AML-193 (cell line): ENCODE data around the gene PGGT1B.
"Not testable (repeated sequence)": the region's sequence is repeated elsewhere in the genome, so short reads cannot be mapped to it uniquely, and the experiment has no call there.

Experiments used
- DNase-seq, 2 experiments: peaks; one replicate each; lab custom pipeline; 2025; lab: John Stamatoyannopoulos, UW

The PGGT1B gene

DNA sequence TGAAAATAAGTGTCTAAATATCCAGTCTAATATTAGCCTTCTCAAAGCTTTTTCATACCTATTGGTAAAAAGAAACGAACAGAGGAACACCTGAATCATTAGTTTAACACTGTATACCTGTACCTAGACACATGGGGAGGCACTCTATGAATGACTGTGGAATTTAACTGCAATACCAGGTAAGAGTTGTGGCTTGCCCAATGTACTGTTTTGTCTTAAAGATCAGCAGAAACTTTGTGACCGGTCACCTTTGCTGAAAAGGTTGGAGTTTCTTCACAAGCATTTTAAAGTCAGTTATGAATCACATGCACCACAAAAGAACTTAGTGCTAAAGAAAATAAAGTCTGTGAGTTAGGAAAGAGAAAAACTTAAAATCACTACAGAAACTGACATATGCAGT, 2.4 kb downstream of the PGGT1B start:
- no peak for DNase-seq

DNA sequence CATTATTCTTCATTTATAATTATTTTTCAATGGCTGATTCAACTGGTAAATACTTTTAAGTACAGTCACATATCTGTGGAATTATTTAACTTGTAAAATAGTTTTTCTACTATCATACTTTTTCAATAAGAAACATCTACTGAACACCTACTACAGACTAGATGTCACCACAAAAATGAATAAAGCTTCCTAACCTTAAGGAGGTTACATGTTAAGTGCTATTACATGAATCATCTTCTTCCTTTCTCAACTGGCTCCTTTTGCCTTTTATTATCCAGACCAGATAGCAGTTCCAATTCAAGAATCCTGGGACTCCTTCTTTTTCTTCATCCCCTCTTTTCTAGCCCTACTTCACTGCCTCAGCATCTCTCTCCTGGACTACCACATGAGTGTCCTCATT, 4.7 kb downstream of the PGGT1B start:
- DNase-seq: no peak

DNA sequence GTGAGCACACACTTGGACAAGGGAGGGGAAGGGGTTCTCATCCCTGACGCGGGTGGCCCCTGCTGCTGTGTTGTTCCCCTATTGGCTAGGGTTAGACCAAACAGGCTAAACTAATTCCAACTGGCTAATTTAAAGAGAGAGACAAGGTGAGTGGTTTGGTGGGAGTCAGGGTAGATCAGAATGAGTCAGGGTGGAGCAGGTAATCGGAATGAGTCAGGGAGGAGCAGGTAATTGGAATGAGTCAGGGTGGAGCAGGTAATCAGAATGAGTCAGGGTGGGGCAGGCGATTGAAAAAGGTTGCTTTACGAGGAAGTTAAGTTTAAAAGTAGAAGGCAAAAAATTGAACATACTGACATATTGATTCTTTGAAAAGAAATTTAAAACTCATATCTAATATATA, 13.3 kb downstream of the PGGT1B start:
- DNase-seq: not testable (repeated sequence)

DNA sequence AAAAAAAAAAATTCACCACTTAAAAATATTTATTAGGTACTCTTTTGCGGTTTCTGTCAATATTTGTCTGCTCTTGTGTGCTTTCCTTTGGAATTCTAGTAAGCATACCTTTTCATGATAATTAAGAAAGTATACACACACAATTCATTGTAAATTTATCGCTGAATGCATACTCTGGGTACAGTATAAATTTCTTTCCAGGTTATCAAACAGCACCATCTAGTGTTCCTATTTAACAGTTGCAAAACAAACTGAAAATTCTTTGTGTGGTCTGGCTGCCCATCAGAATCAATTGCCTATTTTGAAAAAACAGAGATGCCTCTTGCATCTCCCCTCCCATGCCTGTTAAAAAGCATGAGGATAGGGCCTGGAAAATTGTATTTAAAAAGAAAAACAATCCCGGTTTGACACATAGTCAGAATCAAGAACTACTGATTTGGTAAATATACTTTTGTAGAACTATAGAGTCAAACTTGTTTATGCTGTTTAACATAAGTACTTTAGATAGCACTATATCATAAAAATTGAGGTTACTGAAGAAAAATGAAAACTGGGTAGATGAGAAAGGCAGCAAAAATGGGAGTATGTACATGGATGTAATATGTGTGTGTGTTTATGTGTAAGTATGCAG, 16.2 kb downstream of the PGGT1B start:
- DNase-seq: peak; percentile 58 to 60

DNA sequence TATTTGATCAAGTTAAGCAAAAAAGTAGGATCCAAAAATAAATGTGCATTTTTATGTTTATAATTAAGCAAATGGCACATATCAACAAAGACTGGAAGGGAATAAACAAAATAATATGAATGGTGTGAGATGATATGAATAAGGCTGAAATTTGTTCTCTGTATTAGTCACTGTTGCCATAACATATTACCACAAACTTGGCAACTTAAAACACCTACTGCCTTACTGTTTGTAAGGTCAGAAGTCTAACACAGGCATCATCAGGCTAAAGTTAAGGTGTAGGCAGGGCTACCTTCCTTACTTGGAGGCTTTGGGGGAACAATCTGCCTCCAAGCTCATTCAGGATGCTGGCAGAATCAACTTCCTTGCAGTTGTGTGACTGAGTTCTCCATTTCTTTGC, 19.3 kb downstream of the PGGT1B start:
- no peak for DNase-seq

DNA sequence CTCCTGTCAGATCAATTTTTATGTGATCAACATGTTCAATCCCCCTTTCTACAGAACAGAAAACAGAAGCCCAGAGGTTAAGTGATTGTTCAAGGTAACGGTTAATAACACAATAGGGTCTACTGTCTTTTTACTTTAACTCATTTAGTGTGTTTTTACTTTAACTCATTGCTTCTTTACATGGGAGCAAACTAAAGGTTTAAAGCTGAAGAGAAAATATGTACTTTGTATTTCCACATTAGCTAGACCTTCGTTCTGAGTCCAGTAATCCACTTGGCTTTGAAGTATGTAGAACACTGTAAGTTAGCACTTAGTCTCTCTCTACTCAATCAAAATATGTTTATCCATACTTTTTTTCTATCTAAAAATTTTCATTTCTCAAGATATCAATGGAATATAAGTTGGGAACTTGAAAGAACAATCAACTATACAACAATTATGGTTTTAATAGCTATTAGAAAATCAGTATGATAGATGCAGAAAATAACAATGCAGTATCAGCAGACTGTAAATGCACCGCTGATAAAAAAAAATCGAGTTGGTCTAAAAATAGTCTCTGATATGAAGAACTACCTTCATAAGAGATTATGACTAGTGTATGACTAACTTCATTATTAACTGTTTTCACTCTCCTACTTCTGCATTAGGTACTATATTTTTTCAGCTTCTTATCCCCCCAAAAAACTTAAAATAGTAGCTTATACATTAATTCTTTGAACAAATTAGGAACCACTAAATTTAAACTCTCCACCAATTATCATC, 20.6 kb downstream of the PGGT1B start:
- no peak for DNase-seq

DNA sequence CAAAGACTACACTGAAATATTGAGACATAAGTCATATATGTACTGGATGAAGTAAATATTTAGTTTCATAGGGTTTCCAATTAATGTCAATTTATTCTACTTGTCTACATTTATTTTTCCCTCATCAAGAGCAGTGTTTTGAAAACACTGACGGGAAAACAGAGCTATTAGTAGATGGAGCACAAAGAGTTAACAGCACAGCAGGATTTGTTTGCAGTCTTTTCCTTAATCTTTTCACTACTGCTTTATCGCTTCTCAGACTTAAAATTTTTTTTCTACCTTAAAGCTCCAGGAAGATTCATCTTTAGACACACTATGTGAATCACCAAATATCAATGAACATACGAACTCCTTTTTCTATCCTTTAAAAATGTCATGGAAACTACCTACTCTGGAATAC, 25.6 kb downstream of the PGGT1B start:
- no peak for DNase-seq

DNA sequence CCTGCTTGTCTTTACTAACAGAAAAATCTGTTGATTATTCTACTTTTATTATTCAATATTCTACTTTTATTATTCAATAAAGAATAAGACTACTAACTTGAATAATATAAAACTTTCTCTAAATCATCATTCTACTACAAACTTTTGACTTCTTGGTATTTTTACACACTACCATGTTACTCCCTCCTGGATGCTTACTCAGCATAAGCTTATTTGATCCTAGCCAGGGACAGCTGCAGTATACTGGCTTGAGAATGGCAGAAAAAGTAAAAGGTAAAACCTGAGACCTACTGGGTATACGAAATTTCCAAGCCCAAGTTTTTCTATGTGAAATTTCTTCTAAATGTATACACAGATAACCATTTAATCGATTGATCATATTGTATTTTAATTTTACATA, 26.1 kb downstream of the PGGT1B start:
- DNase-seq: no peak

DNA sequence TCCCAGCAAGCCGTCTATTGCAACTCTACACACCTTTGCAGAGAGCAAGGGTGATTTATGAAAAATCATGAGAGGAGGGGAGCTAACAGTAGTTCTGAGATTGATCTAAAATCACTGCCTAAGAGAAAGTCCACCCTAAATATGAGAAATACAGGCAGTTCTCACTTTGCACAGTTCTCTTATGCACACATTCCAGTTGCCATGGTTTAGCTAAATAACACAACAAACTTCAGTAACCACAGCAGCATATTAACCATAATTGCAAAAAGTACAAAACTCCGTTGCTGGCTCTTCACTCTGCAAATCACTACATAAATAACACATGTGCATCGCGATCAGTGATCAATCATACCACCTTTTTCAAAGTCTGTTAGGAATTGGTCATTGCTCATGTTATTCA, 31.1 kb downstream of the PGGT1B start:
- no peak for DNase-seq

DNA sequence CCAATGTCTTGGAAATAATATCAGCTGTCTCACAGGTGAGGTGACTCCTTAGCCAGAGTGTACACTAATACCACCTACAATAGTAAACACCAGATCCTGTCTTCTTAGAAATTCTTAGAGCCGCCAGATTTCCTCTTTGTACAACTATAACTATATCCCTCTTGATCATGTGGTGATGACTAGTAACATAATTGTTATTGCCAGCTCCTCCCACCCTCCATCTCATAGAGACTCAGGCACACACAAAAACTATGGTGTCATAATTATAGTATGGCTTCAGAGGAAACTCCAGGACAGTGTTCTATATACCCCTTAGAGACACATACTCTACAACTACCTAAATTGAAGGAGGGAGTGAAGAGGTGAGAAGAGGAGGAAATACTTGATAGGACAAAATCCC, 33.1 kb downstream of the PGGT1B start:
- DNase-seq: no peak

DNA sequence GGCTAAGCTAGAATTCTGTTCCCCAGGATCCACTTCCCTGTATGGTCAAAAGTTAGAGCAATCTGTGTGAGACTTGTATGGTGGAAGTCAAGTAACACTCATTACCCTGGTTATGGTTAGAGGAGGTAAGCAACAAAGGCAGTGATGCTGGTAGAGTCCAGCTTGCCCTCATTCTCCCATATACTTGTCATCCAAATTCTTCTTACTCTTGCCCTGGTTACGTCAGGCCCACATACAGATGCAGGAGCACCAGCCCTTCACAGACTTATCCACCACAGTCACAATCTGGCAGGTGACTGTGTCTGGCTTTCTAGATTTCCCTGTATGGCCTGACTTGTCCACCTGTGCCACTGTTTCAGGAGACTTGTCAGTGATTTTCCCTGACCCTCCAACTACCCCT, 35.4 kb downstream of the PGGT1B start:
- no peak for DNase-seq

DNA sequence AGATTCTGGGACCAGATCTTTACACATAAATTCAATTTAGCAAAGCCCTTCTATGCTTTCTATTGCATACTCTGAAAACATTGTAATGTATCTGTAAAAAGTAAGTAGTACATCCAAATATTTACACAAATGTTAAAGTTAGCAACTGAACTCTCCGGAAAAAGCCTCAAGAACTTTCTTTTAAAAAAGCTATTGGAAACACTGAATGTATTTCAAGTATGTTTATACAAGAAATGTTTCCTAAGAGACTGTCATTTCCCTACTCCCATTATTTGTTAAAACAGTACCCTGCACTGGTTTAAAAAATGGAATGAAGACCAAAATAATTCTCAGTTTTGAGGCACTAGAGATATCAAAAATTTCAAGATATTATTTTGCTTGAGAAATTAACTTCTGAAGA, 48.1 kb downstream of the PGGT1B start:
- no peak for DNase-seq

DNA sequence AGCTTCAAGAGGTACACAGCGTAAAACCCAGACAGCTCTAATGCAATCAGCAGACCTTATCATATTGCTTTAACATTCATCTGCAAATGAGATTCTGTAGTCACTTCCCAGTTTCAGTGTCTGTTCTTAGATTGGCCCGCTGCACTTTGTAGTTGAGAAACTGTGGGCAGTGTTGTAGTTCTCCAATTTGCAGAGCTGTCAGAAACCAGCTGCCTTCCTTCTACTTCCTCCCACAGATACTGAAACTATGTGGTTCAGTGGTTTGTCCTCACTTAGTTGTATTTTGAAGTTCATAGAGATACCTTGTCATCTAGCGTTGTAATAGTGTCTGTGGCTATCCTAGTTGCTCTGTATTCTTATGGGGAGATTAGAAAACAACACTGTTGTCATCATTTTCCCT, 53.4 kb downstream of the PGGT1B start:
- DNase-seq: peak; percentile 96 to 97

DNA sequence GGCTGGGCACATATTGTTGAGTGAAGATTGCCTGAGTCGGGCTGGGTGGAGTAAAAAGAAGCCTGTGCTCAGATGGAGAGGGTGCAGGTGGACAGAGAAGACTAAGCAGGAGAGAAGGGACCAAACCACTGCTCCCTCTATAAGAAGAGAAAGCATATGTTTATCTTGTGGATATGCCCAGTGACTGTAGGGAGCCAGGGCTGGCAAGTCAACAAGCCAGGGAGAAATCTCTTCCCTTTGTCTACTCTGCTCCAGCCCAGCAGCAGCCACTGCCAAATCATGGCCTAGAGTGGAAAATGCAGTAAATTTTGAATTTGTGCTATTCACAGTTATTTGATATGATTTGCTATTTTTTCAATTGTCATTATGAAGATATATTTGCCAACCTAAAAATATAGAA, 59.7 kb downstream of the PGGT1B start:
- no peak for DNase-seq

DNA sequence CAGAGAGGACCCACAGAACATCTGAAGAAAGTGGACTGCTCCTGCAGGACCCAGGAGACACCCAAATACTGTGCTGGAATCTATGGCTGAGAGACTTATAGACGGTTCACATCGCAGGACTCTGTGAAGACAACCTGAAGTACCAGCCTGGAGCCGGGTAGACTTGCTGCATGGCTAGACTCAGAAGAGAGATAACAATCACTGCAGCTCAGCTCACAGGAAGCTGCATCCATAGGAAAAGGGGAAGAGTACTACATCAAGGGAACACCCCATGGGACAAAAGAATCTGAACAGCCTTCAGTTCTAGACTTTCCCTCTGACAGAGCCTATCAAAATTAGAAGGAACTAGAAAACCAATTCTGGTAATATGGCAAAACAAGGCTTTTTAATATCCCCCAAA, 66.5 kb downstream of the PGGT1B start:
- DNase-seq: no peak

DNA sequence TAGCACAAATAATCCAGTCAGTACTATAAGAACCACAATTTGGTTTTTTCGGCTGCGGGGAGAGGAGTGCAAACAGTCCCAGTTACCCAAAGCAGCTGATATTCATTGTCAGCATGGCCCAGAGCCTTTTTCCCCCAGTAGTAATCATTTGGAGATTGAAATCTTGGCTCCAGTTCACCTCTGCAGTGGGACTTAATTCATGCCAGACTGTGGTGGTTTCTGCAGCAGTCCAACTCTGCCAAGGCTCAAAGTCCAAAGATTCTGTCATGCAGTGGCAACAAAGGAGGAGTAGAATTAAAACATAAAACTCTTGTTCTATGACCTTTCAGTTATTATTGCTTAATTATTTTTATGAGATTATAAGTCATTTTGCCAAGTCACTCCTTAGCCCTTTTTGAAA, 68.0 kb downstream of the PGGT1B start:
- DNase-seq: no peak

DNA sequence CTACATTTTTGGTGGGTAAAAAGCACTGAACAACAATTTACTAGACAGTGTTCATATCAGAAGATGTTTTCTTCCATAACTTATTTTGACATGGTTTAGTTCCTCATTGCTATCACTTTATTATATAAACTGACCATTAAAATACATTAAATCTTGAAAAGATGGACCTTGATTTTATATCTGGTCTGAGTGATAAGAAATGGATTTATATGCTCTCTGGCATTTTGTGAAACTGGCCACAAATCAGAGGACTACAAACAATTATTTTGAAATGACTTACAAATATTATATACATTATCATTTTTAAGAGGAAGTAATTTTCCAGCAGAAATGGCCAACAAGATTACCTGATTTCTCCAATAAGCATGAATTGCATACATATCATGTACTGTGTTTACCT, 69.4 kb downstream of the PGGT1B start:
- no peak for DNase-seq

DNA sequence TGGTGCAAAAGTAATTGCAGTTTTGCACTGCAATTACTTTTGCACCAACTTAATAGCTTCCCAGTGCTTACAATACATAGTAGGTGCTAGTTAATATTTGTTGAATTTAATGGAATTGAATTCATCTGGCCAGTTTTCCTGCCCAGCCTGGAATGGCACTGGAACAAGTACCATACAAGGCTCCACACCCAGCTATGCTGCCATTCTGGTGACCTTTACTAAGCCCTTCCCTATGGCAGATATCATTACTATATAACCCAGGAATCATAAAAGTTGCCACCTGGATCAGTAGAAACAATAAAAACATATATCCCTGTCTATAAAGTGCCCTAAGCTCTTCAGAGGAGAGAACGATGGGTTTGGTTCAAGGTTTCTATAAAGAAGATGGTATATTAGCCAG, 70.6 kb downstream of the PGGT1B start:
- no peak for DNase-seq

DNA sequence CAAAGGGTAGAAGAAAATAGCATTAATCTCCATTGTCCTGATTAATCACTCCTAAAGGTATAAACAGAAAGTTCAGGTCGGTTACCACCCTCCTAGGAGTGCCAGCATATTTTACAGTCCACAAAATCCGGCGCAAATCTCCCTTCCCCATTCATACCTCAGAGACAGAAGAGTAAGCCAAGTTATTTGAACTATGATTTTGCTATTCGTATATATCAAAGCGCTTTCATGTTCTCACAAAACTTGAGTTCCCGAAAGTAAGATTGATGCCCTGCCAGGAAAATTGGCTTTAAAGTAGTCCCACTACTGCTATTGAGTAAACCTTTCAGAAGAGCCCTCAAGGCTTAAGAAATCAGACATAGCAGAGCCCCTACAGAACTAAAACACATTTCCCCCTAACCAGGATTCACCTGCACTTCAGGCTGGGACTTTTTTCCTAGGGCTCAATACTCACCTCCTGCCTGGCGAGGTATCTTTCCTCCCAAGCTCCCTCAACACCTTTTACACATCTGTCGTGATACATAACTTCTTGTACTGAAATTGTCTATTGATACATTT, 71.1 kb downstream of the PGGT1B start:
- DNase-seq: no peak

DNA sequence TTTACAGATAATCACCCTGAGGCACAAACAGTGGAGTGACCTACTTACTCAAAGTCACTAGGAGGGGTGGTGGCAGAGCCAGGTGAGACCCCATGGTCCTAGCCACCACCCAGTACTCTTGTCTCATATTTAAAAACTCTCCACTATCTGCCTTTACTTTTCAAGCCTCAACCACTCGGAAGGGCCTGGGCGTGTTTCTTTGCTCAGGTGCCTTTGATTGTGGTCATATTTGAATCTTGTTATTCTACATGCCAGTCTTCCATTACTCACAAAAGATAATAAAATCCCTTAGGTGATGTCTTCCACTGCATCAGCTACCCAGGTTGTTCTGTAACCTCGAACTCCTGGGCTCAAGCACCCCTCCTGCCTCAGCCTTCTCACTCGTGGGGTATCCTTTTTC, 72.3 kb downstream of the PGGT1B start:
- DNase-seq: no peak

DNA sequence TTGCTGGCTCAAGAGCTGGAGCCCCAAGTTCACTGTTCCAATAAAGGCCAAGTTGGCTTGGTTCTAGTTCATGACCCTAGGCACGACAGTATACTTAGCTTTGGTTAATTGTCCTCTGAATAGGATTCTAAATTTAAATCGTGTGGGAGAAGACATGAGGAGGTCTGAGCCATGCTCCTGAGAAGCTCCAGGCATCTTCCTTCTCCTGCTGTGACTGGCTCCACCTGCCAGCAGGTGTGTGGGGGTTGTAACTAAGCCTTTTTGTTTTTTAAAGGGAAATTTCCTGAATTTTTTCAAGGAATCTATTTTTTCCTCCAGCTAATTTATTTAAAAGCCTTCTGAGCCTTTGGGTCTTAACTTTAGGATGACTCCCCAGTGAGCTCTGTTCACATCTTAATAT, 72.8 kb downstream of the PGGT1B start:
- no peak for DNase-seq

DNA sequence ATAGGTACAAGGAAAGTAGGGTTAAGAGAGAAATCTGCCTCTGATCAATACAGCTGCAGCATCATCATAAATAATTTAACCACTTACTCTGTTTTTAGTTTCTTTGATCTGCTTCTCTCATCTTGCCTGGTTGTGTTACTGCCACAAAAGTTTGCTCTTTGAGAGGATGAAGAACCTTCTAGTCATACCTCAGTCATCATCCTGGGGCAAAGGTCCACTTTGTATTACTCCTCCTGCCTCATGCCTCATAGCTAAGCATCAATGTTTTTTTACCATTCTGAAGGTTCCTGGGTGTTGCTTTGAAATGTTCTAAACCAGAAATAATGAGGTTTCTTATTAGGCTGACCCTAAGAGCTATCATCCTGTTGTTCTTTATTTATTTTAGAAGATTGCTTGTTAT, 75.9 kb downstream of the PGGT1B start:
- DNase-seq: no peak

DNA sequence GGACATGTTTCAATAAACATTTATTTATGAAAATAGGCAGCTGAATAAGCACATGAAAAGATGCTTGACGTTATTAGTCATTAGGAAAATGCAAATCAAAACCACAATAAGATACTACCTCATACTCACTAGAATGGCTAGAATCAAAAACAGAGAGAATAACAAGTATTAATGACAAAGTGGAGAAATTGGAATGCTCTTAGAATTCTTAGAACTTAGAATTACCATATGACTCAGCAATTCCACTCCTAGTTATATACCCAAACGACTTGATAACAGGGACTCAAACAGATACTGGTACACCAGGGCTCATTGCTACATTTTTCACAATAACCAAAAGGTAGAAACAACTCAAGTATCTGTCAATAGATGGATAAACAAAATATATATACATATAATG, 77.9 kb downstream of the PGGT1B start:
- no peak for DNase-seq

DNA sequence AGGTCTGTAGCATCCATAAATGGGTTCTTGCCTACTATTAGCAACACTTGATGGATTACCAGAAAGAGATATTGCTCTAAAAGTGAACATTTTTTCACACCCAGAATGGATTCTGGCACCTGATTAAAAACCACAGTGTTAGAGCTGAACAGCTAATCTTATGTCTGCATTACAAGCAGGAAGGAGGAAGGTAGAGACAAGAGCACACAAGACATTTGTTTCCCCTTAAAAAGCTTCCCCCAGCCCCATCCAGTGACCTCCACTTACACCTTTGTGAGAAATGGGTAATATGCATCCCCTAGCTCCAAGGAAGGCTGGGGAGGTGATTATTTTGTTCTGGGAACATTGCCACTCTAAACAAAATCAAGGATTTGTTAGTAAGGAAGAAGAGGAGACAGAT, 80.9 kb downstream of the PGGT1B start:
- no peak for DNase-seq
